ENCODE measurements around the gene VEGFA.

Gene VEGFA

DNA sequence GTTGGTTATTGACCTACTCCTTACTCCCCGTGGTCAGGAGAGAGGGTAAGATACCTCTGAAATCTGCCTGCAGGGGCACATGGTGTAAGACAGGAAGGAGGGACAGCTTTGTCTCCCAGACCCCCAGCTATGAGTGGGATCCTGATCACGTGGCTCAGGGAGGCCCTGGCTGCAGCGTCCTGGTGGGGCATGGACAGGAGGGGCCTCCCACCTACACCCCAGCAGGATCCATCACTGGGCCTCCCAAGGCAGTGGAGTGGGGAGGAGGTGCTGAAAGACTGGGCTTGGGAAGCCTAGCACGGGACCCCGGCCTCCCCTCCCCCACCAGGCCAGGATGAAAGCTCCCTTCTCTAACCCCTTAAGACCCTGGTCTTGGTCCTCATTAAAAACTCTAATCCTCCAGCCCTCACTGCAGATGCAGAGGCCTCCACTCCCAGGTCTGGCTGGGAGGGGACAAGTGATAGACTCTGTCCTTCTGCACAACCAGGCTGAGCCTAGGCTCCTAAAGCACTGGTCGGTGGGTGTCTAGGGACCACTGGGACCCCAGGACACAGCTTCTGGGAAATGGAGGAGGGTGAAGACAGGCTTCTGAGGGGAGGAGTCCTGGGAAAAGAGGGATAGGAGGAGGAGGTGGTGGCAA is 29.6 kb upstream of the VEGFA start:
- TF ChIP-seq, protein P1, sequence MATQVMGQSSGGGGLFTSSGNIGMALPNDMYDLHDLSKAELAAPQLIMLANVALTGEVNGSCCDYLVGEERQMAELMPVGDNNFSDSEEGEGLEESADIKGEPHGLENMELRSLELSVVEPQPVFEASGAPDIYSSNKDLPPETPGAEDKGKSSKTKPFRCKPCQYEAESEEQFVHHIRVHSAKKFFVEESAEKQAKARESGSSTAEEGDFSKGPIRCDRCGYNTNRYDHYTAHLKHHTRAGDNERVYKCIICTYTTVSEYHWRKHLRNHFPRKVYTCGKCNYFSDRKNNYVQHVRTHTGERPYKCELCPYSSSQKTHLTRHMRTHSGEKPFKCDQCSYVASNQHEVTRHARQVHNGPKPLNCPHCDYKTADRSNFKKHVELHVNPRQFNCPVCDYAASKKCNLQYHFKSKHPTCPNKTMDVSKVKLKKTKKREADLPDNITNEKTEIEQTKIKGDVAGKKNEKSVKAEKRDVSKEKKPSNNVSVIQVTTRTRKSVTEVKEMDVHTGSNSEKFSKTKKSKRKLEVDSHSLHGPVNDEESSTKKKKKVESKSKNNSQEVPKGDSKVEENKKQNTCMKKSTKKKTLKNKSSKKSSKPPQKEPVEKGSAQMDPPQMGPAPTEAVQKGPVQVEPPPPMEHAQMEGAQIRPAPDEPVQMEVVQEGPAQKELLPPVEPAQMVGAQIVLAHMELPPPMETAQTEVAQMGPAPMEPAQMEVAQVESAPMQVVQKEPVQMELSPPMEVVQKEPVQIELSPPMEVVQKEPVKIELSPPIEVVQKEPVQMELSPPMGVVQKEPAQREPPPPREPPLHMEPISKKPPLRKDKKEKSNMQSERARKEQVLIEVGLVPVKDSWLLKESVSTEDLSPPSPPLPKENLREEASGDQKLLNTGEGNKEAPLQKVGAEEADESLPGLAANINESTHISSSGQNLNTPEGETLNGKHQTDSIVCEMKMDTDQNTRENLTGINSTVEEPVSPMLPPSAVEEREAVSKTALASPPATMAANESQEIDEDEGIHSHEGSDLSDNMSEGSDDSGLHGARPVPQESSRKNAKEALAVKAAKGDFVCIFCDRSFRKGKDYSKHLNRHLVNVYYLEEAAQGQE (IDR thresholded peaks at IDR 0.05; ENCODE audit: insufficient read depth in 1 of 2, low read depth in 2 of 2, low read length in 2 of 2) = no peak
- no peak for TF ChIP-seq POLR2AphosphoS5 (IDR thresholded peaks at IDR 0.05; ENCODE audit: low read depth, low read length)
- no peak for TF ChIP-seq SIN3A (IDR thresholded peaks at IDR 0.05; ENCODE audit: borderline replicate concordance, insufficient read depth, low read length)
- TF ChIP-seq FOXP2 (optimal IDR thresholded peaks at IDR 0.05; ENCODE audit: borderline replicate concordance, extremely low read depth, extremely low read length, insufficient read depth) = no peak
- no peak for TF ChIP-seq TAF1 (IDR thresholded peaks at IDR 0.05; ENCODE audit: borderline replicate concordance, insufficient read depth, low read length)

DNA sequence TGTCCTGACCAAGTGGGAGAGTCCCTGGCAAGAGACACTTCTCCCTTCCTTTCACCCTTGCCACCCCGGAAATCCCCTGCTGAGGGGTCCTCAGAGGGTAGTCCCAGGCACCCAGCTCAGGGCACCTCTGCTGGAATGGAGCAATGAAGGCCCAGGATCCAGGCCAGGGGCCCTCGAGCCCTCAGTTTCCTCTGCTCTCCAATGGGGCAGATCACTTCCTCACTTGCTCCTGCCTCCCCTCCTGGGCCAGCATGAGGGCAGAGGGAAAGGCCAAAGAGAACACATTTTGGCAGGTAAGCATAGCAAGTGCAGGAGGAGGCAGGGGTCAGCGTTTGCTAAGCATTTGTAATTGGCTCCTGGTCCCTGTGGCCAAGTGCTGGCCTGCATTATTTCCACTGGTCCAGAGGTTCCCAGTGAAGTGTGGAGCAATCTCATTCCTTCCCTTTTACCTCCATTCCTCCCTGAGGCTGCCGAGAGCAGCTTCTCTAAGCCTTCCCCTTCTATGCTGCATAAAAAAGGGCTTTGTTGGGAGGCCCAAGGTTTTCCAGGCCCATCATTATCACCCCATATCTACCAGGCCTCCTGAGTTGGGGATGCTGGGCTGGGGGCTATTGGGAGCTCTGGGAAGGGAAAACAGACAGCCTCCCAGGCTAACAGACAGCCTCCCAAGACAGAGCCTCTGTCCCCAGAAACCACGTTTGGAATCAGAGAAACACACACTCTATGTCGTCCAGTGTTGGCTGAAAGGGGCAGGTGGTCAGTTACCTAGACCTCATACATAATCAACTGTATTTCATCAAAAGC is 28.8 kb upstream of the VEGFA start:
- TF ChIP-seq POLR2AphosphoS5 (IDR thresholded peaks at IDR 0.05; ENCODE audit: low read depth, low read length) = no peak
- TF ChIP-seq, protein P1 (IDR thresholded peaks at IDR 0.05; ENCODE audit: insufficient read depth in 1 of 2, low read depth in 2 of 2, low read length in 2 of 2) = no peak
- TF ChIP-seq FOXP2 (optimal IDR thresholded peaks at IDR 0.05; ENCODE audit: borderline replicate concordance, extremely low read depth, extremely low read length, insufficient read depth) = no peak
- no peak for TF ChIP-seq SIN3A (IDR thresholded peaks at IDR 0.05; ENCODE audit: borderline replicate concordance, insufficient read depth, low read length)

DNA sequence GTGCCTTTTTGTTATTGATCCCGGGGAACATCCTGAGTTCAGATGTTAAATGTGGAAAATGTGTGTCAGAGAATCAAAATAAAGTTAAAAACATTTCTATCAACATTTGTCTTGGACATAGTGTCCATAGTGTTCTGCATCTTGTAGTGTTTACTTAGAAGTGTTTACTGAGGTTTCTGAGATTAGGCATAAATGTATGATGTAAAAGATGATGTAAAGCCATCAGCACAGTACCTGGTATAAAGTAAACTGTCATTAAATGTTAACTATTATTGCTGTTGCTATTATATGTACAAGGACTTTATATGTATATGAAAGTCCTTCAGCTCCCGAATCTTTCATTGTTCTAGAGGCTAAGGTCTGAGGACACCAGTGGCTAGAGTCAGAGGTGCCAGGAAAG is 28.2 kb upstream of the VEGFA start:
- TF ChIP-seq TAF1 (IDR thresholded peaks at IDR 0.05; ENCODE audit: borderline replicate concordance, insufficient read depth, low read length) (no peak), POLR2AphosphoS5 (IDR thresholded peaks at IDR 0.05; ENCODE audit: low read depth, low read length) (no peak), FOXP2 (optimal IDR thresholded peaks at IDR 0.05; ENCODE audit: borderline replicate concordance, extremely low read depth, extremely low read length, insufficient read depth) (no peak), SIN3A (IDR thresholded peaks at IDR 0.05; ENCODE audit: borderline replicate concordance, insufficient read depth, low read length) (no peak)
- TF ChIP-seq, protein P1 (IDR thresholded peaks at IDR 0.05; ENCODE audit: insufficient read depth in 1 of 2, low read depth in 2 of 2, low read length in 2 of 2) = no peak

DNA sequence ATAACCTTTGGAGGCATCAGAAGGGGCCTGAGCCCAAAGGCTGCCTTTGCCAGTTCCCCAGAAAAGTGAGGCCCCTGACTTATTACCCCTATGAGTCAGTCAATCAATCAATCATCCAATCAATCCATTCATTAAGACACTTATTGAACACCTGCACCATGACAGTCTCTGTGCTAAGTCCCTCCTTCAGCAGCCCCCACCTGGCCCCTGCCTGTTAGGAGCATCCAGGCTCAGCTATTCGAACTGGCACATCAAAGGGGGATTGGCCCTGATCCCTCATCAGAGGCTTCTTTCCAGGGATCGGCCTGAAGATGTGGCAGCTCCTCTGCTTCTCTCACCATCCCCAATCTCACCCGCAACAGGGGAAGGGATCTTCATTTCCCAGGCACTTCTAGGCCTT is 27.7 kb upstream of the VEGFA start:
- TF ChIP-seq, protein P1 (IDR thresholded peaks at IDR 0.05; ENCODE audit: insufficient read depth in 1 of 2, low read depth in 2 of 2, low read length in 2 of 2) = no peak
- no peak for TF ChIP-seq POLR2AphosphoS5 (IDR thresholded peaks at IDR 0.05; ENCODE audit: low read depth, low read length)
- TF ChIP-seq SIN3A (IDR thresholded peaks at IDR 0.05; ENCODE audit: borderline replicate concordance, insufficient read depth, low read length) = no peak
- no peak for TF ChIP-seq FOXP2 (optimal IDR thresholded peaks at IDR 0.05; ENCODE audit: borderline replicate concordance, extremely low read depth, extremely low read length, insufficient read depth)
- TF ChIP-seq TAF1 (IDR thresholded peaks at IDR 0.05; ENCODE audit: borderline replicate concordance, insufficient read depth, low read length) = no peak

All from PFSK-1 (cell line).